ENCODE data around the gene CALN1.

GRCh38 chr7:71995111-71995510 lies 417.0 kb downstream of the CALN1 start:
- no peak for TF ChIP-seq EZH2 (IDR thresholded peaks at IDR 0.05; ENCODE audit: borderline replicate concordance, low read length)
- TF ChIP-seq CTCF (IDR thresholded peaks at IDR 0.05; ENCODE audit: low read length) = no peak
